Lung (tissue), 12 donors: ENCODE measurements around the gene C1QTNF3. TPM values are rescaled to one million over a fixed set of nuclear protein-coding genes. Genes with fewer than 3 reads are reported as not detected.

Experiments
- ATAC-seq: fragments of 200-7000 bp; cut with Tn5 transposase; one replicate; pipeline ENCODE4 v1.9.1; 2020; ENCODE audit warnings: moderate number of reproducible peaks; ENCODE audit not compliant: insufficient read depth, low FRiP score
- DNase-seq, 3 donors: peaks; one replicate each; pipeline ENCODE4 v3.0.0-alpha.2; 2013 to 2017
- H3K27ac ChIP-seq, 2 donors: one replicate each; pipeline ENCODE4 v1.5.1; 2013; ENCODE audit warnings: mild to moderate bottlenecking in 2 of 2, moderate library complexity in 2 of 2, control low read depth in 1 of 2, inconsistent platforms in 1 of 2, low read depth in 1 of 2, low read length in 1 of 2
- H3K27me3 ChIP-seq, 3 donors: one replicate each; pipeline ENCODE4 v1.5.1; 2013; ENCODE audit warnings: low read length in 2 of 3; ENCODE audit not compliant: control insufficient read depth in 3 of 3, insufficient read depth in 3 of 3
- H3K36me3 ChIP-seq, 4 donors: one replicate each; pipeline ENCODE4 v1.5.1; 2013; ENCODE audit warnings: low read length in 4 of 4, mild to moderate bottlenecking in 1 of 4, moderate library complexity in 1 of 4; ENCODE audit not compliant: control insufficient read depth in 4 of 4, insufficient read depth in 4 of 4
- H3K4me1 ChIP-seq, 5 donors: one replicate each; pipeline ENCODE4 v1.5.1; 2013; ENCODE audit warnings: low read length in 5 of 5, mild to moderate bottlenecking in 2 of 5, moderate library complexity in 1 of 5; ENCODE audit not compliant: control insufficient read depth in 5 of 5, insufficient read depth in 5 of 5
- H3K4me3 ChIP-seq: one replicate; pipeline ENCODE4 v1.5.1; 2013; ENCODE audit warnings: mild to moderate bottlenecking, control low read depth, moderate library complexity
- H3K9ac ChIP-seq, 2 donors: one replicate each; pipeline ENCODE4 v1.5.1; 2013; ENCODE audit warnings: low read length in 2 of 2, control low read depth in 1 of 2; ENCODE audit not compliant: insufficient read depth in 1 of 2
- H3K9me3 ChIP-seq, 4 donors: one replicate each; pipeline ENCODE4 v1.5.1; 2013; ENCODE audit warnings: low read length in 3 of 4, mild to moderate bottlenecking in 1 of 4, moderate library complexity in 1 of 4; ENCODE audit not compliant: control insufficient read depth in 4 of 4, insufficient read depth in 3 of 4
- CTCF ChIP-seq: IDR thresholded peaks from 2 replicates; pipeline ENCODE4 v1.5.1; 2012; ENCODE audit warnings: mild to moderate bottlenecking; ENCODE audit errors: control extremely low read depth, extremely low read depth
- WGBS, 2 donors: extraction: QIAGEN DNeasy Blood & Tissue Kit; methylation state at CpG; one replicate each; pipeline ENCODE4 v1.1.7; 2013; 5-methylcytosine and 5-hydroxymethylcytosine counted together
- polyA plus RNA-seq, 2 donors: library from polyadenylated mRNA; stranded (reverse); fragments of 200-250 nt; gene quantifications; one replicate each; pipeline ENCODE4 v1.2.1, GENCODE V29; 2013
- total RNA-seq, 2 donors: library from RNA; depleted of rRNA in 1 of 2; stranded (reverse); fragments of >200 nt in 1 of 2; gene quantifications; one replicate each; pipeline ENCODE4 v1.2.1, GENCODE V29; 2014 to 2021
- donor health status: control.
- donor health status: control.
- donor health status: Bipolar disorder and iron deficiency.
- donor health status: healthy.
- donor health status: DM: yes; HTN: yes; CAD: no.

C1QTNF3 gene
- total and polyA plus RNA-seq, 4 donors, result 0.92 to 20.3 (median 3.9) TPM

- Histone ChIP-seq H3K27me3 (peaks cover 0 to 2% (median 0%) of the 10 kb centered on the region in 3 donors), H3K9ac (no peak overlapping the region), H3K9me3 (no peaks in the 10 kb centered on the region), H3K4me1 (peaks cover 4 to 34% (median 17%) of the 10 kb centered on the region in 5 donors), H3K4me3 (no peak overlapping the region), H3K27ac (no peak overlapping the region), H3K36me3 (no peaks in the 10 kb centered on the region)
- ATAC-seq, result peak; percentile 21
- peak in 2 of 3 donors; percentile 33 to 47 for DNase-seq
- TF ChIP-seq CTCF, result no peak
- WGBS, 2 donors, result 33 to 47% methylated on average over 7 of the region's 7 CpGs
Measured at GRCh38 chr5:34042321-34042720, 692 bp downstream of the C1QTNF3 start.

- no peak for TF ChIP-seq CTCF
- H3K9ac ChIP-seq, result no peak overlapping the region
- ATAC-seq (no peak), DNase-seq (no peak)
- H3K27ac ChIP-seq, result no peak overlapping the region
- 83 to 94% methylated on average over 1 of the region's 1 CpG for WGBS, 2 donors
- H3K27me3 ChIP-seq, result peaks cover 0 to 2% (median 0%) of the 10 kb centered on the region in 3 donors
- H3K4me1 ChIP-seq, result peaks cover 4 to 31% (median 17%) of the 10 kb centered on the region in 5 donors
- no peaks in the 10 kb centered on the region for H3K9me3 ChIP-seq
- no peak overlapping the region for H3K4me3 ChIP-seq
- H3K36me3 ChIP-seq, result no peaks in the 10 kb centered on the region
Measured at GRCh38 chr5:34041247-34041972, 1.6 kb downstream of the C1QTNF3 start.

- DNase-seq (peak in 2 of 3 donors; percentile 35 to 36), ATAC-seq (no peak)
- WGBS, 2 donors, result 88 to 91% methylated on average over 3 of the region's 3 CpGs
- TF ChIP-seq CTCF, result no peak
- H3K4me3 ChIP-seq, result no peak overlapping the region
- no peak overlapping the region for H3K27ac ChIP-seq
- peaks cover 0 to under 1% (median 0%) of the 10 kb centered on the region in 4 donors for H3K36me3 ChIP-seq
- H3K9me3 ChIP-seq, result no peaks in the 10 kb centered on the region
- H3K27me3 ChIP-seq, result peaks cover 0 to 2% (median 0%) of the 10 kb centered on the region in 3 donors
- peaks cover 4 to 31% (median 17%) of the 10 kb centered on the region in 5 donors for H3K4me1 ChIP-seq
- no peak overlapping the region for H3K9ac ChIP-seq
Measured at GRCh38 chr5:34040472-34040871, 2.5 kb downstream of the C1QTNF3 start.
